ENCODE data around the gene EXOC3L1. TPM values are rescaled to one million over a fixed set of nuclear protein-coding genes. Genes with fewer than 3 reads are reported as not detected.

Gene EXOC3L1
- total RNA-seq, 1 experiment from 2014 or later = 4.0 TPM

DNA sequence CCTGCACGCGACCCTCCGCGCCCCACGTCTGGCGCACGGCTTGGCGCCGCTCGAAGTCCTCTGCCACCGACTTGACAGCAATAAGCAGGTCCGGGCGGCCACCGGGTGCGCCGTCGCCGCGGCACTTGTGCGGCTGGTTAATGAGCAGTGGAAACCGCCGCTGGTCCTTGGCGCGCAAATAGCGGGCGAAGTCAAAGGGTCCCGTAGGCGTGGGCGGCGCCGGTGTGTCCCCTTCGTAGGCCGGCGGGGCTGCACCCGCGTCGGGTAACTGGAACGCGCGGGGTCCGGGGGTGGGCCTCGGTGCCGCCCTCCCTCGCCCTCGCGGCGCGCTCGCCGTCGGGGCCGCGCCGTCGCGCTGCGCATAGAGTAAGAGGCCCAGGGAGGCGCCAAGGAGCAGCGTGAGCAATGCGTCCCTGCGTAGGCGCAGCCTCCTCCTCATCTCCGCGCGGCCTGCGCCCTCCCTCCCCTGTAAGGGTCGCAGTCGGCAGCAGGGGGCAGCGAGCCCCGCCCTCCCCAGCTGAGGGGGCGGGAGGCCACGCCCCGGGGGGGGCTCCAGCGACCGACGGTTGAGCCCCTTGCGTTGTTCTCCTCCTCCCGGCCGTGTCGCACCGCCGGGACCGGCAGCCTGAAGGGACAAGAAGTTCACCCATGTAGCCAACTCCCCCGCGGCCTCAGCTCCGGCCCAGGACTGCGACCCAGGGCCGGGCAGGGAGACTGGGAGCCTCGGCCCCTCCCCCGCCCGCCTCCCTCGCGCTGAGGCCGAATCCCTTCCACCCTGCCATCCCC lies 39.7 kb downstream of the EXOC3L1 start (continued):
- TF ChIP-seq, protein P1, sequence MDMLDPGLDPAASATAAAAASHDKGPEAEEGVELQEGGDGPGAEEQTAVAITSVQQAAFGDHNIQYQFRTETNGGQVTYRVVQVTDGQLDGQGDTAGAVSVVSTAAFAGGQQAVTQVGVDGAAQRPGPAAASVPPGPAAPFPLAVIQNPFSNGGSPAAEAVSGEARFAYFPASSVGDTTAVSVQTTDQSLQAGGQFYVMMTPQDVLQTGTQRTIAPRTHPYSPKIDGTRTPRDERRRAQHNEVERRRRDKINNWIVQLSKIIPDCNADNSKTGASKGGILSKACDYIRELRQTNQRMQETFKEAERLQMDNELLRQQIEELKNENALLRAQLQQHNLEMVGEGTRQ (CRISPR knock-in tag; IDR thresholded peaks at IDR 0.05) = no peak
- TF ChIP-seq ZNF317 (CRISPR knock-in tag; IDR thresholded peaks at IDR 0.05; ENCODE audit: borderline replicate concordance, low read depth) (peak; percentile 36; the same call in 1 of the 2 replicates), OVOL2 (CRISPR knock-in tag; IDR thresholded peaks at IDR 0.05; ENCODE audit: borderline replicate concordance) (no peak), NFYB (CRISPR knock-in tag; conservative IDR thresholded peaks at IDR 0.05; ENCODE audit: low read depth) (no peak), ZNF138 (CRISPR knock-in tag; conservative IDR thresholded peaks at IDR 0.05) (0 out of 2 replicates have a peak, but pooled peaks have one; percentile 55), JUN (CRISPR knock-in tag; IDR thresholded peaks at IDR 0.05) (0 out of 2 replicates have a peak, but pooled peaks have one; percentile 23), ZSCAN18 (CRISPR knock-in tag; IDR thresholded peaks at IDR 0.05) (no peak), ZNF396 (CRISPR knock-in tag; IDR thresholded peaks at IDR 0.05; ENCODE audit: borderline replicate concordance) (no peak), NFATC4 (CRISPR knock-in tag; IDR thresholded peaks at IDR 0.05) (no peak), E2F4 (CRISPR knock-in tag; IDR thresholded peaks at IDR 0.05; ENCODE audit: borderline replicate concordance, low read depth) (no peak), CTCF (IDR thresholded peaks at IDR 0.05) (peak; percentile 49), RORB (CRISPR knock-in tag; IDR thresholded peaks at IDR 0.05) (no peak), RELA (CRISPR knock-in tag; IDR thresholded peaks at IDR 0.05; ENCODE audit: borderline replicate concordance) (no peak), GRHL2 (CRISPR knock-in tag; IDR thresholded peaks at IDR 0.05; ENCODE audit: insufficient replicate concordance, severe bottlenecking) (no peak), NFE2L1 (CRISPR knock-in tag; IDR thresholded peaks at IDR 0.05) (no peak), MXD4 (CRISPR knock-in tag; IDR thresholded peaks at IDR 0.05; ENCODE audit: borderline replicate concordance) (no peak), FOXJ3 (CRISPR knock-in tag; IDR thresholded peaks at IDR 0.05; ENCODE audit: borderline replicate concordance) (no peak)
- TF ChIP-seq, protein P2, sequence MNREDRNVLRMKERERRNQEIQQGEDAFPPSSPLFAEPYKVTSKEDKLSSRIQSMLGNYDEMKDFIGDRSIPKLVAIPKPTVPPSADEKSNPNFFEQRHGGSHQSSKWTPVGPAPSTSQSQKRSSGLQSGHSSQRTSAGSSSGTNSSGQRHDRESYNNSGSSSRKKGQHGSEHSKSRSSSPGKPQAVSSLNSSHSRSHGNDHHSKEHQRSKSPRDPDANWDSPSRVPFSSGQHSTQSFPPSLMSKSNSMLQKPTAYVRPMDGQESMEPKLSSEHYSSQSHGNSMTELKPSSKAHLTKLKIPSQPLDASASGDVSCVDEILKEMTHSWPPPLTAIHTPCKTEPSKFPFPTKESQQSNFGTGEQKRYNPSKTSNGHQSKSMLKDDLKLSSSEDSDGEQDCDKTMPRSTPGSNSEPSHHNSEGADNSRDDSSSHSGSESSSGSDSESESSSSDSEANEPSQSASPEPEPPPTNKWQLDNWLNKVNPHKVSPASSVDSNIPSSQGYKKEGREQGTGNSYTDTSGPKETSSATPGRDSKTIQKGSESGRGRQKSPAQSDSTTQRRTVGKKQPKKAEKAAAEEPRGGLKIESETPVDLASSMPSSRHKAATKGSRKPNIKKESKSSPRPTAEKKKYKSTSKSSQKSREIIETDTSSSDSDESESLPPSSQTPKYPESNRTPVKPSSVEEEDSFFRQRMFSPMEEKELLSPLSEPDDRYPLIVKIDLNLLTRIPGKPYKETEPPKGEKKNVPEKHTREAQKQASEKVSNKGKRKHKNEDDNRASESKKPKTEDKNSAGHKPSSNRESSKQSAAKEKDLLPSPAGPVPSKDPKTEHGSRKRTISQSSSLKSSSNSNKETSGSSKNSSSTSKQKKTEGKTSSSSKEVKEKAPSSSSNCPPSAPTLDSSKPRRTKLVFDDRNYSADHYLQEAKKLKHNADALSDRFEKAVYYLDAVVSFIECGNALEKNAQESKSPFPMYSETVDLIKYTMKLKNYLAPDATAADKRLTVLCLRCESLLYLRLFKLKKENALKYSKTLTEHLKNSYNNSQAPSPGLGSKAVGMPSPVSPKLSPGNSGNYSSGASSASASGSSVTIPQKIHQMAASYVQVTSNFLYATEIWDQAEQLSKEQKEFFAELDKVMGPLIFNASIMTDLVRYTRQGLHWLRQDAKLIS (CRISPR knock-in tag; IDR thresholded peaks at IDR 0.05; ENCODE audit: borderline replicate concordance) = no peak
- TF ChIP-seq, protein P3, sequence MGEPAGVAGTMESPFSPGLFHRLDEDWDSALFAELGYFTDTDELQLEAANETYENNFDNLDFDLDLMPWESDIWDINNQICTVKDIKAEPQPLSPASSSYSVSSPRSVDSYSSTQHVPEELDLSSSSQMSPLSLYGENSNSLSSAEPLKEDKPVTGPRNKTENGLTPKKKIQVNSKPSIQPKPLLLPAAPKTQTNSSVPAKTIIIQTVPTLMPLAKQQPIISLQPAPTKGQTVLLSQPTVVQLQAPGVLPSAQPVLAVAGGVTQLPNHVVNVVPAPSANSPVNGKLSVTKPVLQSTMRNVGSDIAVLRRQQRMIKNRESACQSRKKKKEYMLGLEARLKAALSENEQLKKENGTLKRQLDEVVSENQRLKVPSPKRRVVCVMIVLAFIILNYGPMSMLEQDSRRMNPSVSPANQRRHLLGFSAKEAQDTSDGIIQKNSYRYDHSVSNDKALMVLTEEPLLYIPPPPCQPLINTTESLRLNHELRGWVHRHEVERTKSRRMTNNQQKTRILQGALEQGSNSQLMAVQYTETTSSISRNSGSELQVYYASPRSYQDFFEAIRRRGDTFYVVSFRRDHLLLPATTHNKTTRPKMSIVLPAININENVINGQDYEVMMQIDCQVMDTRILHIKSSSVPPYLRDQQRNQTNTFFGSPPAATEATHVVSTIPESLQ (CRISPR knock-in tag; IDR thresholded peaks at IDR 0.05) = no peak
- TF ChIP-seq, protein P4, sequence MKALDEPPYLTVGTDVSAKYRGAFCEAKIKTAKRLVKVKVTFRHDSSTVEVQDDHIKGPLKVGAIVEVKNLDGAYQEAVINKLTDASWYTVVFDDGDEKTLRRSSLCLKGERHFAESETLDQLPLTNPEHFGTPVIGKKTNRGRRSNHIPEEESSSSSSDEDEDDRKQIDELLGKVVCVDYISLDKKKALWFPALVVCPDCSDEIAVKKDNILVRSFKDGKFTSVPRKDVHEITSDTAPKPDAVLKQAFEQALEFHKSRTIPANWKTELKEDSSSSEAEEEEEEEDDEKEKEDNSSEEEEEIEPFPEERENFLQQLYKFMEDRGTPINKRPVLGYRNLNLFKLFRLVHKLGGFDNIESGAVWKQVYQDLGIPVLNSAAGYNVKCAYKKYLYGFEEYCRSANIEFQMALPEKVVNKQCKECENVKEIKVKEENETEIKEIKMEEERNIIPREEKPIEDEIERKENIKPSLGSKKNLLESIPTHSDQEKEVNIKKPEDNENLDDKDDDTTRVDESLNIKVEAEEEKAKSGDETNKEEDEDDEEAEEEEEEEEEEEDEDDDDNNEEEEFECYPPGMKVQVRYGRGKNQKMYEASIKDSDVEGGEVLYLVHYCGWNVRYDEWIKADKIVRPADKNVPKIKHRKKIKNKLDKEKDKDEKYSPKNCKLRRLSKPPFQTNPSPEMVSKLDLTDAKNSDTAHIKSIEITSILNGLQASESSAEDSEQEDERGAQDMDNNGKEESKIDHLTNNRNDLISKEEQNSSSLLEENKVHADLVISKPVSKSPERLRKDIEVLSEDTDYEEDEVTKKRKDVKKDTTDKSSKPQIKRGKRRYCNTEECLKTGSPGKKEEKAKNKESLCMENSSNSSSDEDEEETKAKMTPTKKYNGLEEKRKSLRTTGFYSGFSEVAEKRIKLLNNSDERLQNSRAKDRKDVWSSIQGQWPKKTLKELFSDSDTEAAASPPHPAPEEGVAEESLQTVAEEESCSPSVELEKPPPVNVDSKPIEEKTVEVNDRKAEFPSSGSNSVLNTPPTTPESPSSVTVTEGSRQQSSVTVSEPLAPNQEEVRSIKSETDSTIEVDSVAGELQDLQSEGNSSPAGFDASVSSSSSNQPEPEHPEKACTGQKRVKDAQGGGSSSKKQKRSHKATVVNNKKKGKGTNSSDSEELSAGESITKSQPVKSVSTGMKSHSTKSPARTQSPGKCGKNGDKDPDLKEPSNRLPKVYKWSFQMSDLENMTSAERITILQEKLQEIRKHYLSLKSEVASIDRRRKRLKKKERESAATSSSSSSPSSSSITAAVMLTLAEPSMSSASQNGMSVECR (CRISPR knock-in tag; IDR thresholded peaks at IDR 0.05; ENCODE audit: borderline replicate concordance) = peak; percentile 28; the same call in 1 of the 2 replicates
- TF ChIP-seq, protein P5, sequence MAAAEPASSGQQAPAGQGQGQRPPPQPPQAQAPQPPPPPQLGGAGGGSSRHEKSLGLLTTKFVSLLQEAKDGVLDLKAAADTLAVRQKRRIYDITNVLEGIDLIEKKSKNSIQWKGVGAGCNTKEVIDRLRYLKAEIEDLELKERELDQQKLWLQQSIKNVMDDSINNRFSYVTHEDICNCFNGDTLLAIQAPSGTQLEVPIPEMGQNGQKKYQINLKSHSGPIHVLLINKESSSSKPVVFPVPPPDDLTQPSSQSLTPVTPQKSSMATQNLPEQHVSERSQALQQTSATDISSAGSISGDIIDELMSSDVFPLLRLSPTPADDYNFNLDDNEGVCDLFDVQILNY (CRISPR knock-in tag; IDR thresholded peaks at IDR 0.05) = peak; percentile 86; the same call in 1 of the 2 replicates
